Head of caudate nucleus (tissue), 42 donors: ENCODE data around the gene PTCD3.

Experiments
- DNase-seq, 42 donors: peaks; one replicate each; pipeline versions ENCODE4 v3.0.0 to v3.0.0-alpha.2; 2020 to 2021; ENCODE audit warnings: mixed read lengths in 7 of 42
- intact Hi-C: fragments of 100-400 bp; cut with DNase I; formaldehyde crosslinking; loops from one replicate; pipeline ENCODE4 v1.15.0; 2022

PTCD3 gene

GRCh38 chr2:86186431-86186830, 80.4 kb downstream of the PTCD3 start:
- no peak for DNase-seq
- intact Hi-C loops, result no loop called here

- no peak for DNase-seq
- intact Hi-C loops, result loop anchor here (10.0 kb wide), 2 partner anchors 85 to 255 kb away; partner anchors contain the start of genes KDM3A, POLR1A and PTCD3
Measured at GRCh38 chr2:86189782-86190416, 83.9 kb downstream of the PTCD3 start.
